Middle frontal gyrus (tissue), 1 donor: ENCODE measurements around the gene ANTKMT.
A peak's percentile ranks its signal among the peaks of the same experiment; 100 is the strongest.
"Not testable (repeated sequence)": the region's sequence is repeated elsewhere in the genome, so short reads cannot be mapped to it uniquely, and the experiment has no call there.

Experiments
- DNase-seq: peaks from one replicate; pipeline ENCODE4 v3.0.0-alpha.2; 2015; ENCODE audit warnings: low spot score; ENCODE audit errors: extremely low spot score

ANTKMT gene

DNA sequence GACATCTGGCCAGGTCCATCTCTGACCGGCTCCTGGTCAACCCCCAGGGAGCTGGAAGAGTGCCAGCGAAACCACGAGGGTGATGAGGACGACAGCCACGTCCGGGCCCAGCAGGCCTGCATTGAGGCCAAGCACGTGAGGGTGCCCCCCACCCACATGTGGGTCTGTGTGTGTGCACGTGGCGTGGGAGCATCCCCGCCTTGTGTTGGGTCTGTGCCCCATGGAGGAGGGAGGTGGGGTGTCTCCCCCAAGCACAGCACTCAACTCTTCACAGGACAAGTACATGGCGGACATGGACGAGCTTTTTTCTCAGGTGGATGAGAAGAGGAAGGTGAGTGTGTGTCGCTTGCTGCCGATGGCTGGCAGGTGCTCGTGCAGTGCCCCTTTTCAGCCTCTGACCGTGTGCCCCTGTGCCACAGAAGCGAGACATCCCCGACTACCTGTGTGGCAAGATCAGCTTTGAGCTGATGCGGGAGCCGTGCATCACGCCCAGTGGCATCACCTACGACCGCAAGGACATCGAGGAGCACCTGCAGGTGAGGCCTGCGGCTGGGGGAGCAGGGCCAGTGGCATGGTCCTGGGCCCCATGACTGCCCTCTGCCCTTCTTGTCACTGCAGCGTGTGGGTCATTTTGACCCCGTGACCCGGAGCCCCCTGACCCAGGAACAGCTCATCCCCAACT, 39.1 kb upstream of the ANTKMT start:
- DNase-seq = no peak

- DNase-seq = no peak
Measured at GRCh38 chr16:682493-683395, 38.2 kb upstream of the ANTKMT start.

- DNase-seq = no peak
Measured at GRCh38 chr16:683396-684070, 37.4 kb upstream of the ANTKMT start.

GRCh38 chr16:684071-684794, 36.7 kb upstream of the ANTKMT start, which contains the start of gene JMJD8:
Gene JMJD8 (minus strand): TSS chr16:684334. CDS start chr16:684319, 15 bp downstream.
- peak; percentile 93 for DNase-seq

GRCh38 chr16:684961-685696, 35.8 kb upstream of the ANTKMT start:
- DNase-seq = no peak

DNA sequence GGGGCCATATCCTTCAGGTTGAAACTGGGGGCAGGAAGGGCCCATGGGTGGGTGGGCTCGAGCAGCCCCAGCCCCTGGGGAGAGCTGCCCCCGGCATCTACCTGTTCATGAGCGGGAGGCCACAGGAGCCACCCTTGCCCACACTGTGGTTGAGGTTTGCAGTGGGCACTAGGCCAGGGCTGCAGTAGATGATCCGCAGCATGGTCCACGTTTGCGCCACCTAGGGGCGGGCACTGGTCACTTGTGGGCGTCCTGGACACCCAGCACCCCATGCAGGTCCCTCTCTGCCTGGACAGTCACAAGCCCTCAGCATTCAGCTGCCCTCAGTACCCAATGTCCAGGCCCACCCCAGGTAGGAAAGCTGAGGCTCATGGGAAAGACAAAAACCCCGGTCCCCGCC, 35.0 kb upstream of the ANTKMT start:
- no peak for DNase-seq

- no peak for DNase-seq
Measured at GRCh38 chr16:686459-687260, 34.3 kb upstream of the ANTKMT start.

DNA sequence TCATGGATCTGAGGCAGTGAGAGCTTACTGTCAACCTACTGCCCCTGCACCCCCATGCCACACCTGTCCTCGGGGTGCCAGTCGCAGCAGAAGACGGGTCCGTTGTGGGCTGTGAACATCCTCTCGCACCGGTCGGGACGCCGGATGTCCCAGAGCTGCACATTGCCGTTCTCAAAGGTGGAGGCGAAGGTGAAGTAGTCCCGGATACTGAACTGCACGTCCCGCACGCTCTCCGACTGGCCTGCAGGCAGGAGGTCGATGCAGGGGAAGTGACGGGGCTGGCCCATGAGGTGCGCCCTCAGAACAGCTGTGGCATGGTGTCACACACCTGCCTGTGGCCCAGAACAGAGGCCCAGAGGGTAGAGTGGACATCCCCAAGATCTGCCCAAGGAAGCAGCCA, 33.4 kb upstream of the ANTKMT start:
- no peak for DNase-seq

DNA sequence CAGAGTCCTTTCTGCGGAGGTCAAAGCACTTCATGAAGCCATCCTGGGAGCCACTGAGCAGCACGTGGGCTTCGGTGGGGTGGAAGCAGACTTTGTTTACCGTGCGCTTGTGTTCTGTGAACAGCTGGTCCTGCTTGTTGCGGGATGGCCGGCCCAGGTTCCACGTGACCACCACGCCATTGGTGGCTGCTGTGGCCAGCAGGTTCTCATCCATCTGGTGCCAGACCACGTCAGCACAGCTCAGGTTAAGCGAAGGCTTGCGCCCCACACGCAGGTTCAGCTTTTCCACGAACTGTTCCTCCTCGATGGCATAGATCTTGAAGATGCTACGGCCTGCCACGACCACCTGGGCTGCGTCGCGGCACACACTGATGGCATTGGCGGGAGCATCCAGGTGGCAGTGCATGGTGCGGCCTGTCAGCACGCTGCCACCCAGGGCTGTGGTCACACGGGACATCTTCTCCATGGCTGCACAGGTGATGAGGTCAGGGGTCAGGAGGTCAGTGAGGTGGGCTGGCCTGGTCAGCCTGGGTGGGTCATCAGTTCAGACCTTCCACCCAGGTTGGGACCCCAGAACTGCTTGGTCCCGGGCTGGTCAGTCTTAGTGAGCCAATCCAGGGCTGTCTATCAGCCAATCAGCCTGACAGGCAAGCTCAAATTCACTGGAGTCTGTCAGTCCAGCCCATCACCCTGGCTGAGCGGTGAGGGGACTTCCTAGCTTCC, 31.6 kb upstream of the ANTKMT start:
- DNase-seq = no peak

GRCh38 chr16:691242-691641, 29.7 kb upstream of the ANTKMT start:
- DNase-seq = not testable (repeated sequence)

DNA sequence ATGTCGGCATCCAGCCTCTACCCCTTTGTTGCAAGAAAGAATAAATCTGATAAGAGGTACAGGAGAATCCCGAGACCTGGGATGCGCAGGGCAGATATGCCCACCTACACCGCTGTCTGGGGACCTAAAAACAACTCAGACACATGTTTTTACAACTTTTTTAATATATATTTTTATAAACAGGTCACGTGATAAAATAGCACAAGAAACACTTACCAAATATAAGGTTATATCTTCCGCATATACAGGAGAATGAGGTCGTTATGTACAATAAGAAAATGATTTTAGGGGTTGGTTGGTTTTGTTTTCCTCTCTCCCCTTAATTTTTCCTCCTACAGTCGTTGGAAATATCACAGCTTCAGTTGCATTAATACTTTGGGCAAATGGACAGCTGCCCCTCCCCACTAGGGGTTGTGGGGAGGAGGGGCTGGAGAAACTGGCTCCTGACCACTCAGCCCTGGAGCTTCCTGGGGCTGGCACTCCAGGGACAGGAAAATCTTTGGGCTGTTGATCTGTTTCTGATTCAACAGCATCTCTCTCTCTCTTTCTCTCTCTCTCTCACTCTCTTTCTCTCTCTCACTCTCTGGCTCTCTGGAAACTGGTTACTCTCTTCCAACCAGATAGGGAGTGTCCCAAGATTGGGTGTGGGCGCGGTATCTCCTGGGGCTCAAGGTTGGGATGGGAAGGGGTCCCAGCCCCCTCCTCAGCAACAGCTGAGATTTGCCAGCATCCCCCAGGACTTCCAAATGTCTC, 28.4 kb upstream of the ANTKMT start:
- no peak for DNase-seq

- DNase-seq = no peak
Measured at GRCh38 chr16:693364-693763, 27.6 kb upstream of the ANTKMT start.

DNA sequence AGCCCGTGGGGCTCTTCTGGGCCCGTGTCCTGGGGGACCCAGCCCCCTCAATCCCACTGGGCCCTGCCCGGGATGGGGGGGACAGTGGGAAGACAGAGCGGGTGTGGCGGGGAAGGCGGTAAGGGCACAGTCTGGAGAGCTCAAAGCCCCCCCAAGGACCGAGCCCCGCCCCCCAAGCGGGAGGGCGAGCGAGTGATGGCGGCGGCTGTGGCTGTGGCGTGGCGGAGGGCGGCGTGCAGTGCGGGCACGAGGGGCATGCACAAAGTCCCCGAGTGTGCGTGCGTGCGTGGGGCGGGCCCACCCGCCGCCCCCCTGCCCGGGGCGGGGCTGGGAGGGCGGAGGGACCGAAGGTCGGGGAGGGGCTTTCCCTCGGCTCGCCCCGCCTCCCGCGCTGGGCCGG, 27.2 kb upstream of the ANTKMT start:
- no peak for DNase-seq

DNA sequence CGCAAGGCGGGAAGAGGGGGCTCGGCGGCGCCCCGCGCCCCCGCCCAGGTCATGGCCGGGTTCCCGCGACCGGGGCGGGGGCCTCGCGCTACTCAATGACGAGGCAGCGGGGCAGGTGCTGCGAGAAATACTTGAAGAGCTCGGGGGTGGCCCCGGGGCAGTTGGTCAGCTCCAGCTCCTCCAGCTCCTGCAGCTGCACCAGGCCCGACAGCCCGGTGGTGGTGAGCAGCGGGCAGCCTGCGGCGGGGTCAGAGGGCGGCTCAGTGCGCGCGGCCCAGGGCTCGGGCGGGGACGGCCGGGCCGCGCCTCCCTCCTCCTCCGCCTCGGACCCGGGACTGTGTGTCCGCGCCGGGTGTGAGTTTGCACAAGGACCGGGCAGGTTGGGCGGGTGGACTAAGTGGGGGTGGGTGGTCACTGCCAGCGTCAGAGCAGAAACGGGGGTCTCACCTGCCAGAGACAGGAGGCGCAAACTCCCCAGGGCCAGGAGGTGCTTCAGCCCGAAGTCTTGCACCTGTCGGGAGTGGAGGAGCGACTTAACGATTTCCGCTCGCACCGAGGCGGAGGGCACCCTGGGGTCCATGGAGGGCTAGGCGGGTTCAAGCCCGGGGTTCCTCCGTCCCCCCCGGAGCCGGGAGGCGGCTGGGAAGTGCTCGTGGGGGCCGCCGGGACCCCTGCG, 26.6 kb upstream of the ANTKMT start:
- DNase-seq = no peak

- DNase-seq = no peak
Measured at GRCh38 chr16:694863-695354, 26.0 kb upstream of the ANTKMT start.

DNA sequence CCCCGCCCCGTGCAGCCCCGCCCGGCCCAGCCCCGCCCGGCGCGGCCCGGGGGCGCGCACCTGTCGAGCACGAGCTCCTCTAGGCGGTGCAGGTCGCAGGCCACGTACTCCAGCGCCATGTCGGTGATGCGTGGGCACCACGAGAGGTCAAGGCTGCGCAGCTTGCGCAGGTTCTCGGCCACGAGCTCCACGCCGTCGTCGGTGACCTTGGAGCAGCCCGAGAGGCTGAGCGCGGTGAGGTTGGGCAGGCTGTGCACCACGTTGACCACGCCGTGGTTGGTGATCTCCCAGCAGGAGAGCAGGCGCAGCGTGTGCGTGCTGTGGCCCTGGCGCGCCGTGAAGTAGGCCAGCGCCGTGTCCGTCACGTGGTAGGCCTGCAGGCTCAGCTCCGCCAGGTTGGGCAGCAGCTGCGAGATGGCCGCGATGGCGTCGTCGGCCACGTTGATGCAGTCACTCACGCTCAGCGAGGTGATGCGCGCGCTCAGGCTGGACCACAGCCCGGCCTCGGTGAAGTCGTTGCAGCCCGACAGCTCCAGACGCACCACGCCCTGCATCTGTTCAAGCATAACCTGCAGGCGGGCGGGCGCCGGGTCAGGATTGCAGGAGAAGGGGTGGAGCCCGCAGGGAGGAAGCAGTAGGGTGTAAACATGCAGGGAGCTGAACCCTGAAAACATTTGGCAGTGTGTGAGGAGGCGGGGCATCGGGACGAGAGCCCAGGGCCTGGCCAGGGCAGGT, 25.4 kb upstream of the ANTKMT start:
- no peak for DNase-seq
